ENCODE measurements around the gene ODF2L.

ODF2L gene

DNA sequence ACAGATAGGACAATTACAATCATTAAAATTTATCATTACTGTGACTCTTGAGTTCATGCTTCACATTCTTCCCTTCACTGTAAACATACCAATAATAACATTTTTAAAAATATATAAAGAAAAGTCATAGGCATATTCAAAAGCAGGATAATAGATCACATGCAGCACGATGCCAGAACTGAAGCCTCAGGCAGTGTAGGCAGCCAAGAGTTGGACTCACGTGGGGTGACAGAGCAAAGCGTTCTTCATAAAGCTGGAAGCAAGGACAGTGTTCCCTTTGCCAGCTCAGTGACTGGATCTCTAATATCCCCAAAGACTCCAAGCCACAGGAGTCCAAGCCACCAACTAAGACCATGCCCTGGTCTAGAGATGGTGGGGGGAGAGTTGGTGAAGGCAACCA is 77.7 kb downstream of the ODF2L start:
- DNase-seq (ENCODE audit: low read depth, low spot score) = no peak

DNA sequence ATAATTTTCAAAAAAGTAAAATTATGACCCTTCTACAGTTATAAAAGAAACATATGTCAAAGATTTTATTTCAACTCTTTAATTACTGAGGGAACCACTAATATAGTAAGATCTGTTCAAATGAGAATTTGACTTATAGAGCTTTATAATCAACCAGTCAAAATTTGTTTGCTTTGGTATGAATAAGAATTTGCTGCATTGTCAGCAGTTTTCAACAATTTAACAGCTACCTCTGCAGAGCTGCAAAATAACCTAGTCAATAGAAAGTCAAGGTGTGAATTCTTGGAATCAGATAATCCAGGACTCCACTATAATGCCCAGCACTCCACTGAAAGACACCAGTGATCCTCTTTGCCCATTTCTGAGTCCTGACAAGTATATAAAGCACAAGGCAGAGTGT is 78.2 kb downstream of the ODF2L start:
- DNase-seq (ENCODE audit: low read depth, low spot score) = no peak

DNA sequence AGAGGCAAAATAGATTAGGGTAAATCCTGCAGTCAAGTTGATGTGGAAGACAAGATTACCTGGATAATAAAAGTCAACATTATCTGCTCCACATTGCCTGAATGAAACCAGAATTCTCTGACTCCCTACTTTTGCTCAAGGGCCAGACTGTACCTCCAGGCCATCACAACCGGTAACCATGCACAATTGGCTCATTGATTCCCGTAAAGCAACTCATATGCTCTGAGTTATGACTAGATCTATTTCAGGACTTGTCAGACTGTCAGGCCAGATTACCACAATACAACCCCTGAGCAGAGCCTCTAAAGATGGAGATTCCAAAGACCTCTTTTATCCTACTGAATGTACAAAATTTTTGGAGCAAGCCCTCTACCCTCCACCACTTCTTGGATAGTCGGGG is 90.4 kb downstream of the ODF2L start:
- no peak for DNase-seq (ENCODE audit: low read depth, low spot score)

GRCh38 chr1:86303041-86303690 is 93.0 kb downstream of the ODF2L start:
- DNase-seq (ENCODE audit: low read depth, low spot score) = no peak

Data from iPS DF 19.7 (cell line).